H1 (cell line): ENCODE measurements around the gene MAPK4. TPM values are rescaled to one million over a fixed set of nuclear protein-coding genes. Genes with fewer than 3 reads are reported as not detected.

Experiments used
- CTCF ChIA-PET: fragments of 300-600 bp; sonication (Branson Sonifier 250); formaldehyde crosslinking; loops from one replicate; lab custom pipeline; 2021; ENCODE audit not compliant: partially characterized antibody; lab: Charles Lee
- POLR2A ChIA-PET: fragments of 300-600 bp; sonication (Branson Sonifier 250); formaldehyde crosslinking; loops from one replicate; lab custom pipeline; 2021; ENCODE audit warnings: inconsistent platforms; ENCODE audit not compliant: partially characterized antibody; lab: Charles Lee
- DNase-seq, 2 experiments: peaks; one replicate each; pipeline versions ENCODE4 v3.0.0 to v3.0.0-alpha.2; 2010 to 2022; ENCODE audit warnings: low spot score in 2 of 2, low read depth in 1 of 2, mixed read lengths in 1 of 2
- FAIRE-seq: peaks from 2 replicates; lab custom pipeline; 2011; peaks lifted over from hg19 to GRCh38; lab: Jason Lieb, UNC
- H2AFZ ChIP-seq: 2 replicates; pipeline ENCODE4 v1.8.1; 2012; ENCODE audit warnings: low read length, inconsistent platforms
- H2AK5ac ChIP-seq: 2 replicates; pipeline ENCODE4 v1.6.1; 2013; ENCODE audit warnings: low read depth, low read length
- H2BK120ac ChIP-seq: replicated peaks from 2 replicates; pipeline ENCODE3; 2013; ENCODE audit warnings: low read depth, low read length, inconsistent platforms
- H2BK12ac ChIP-seq: 2 replicates; pipeline ENCODE4 v1.6.1; 2013; ENCODE audit warnings: low read depth, low read length
- H2BK15ac ChIP-seq: 2 replicates; pipeline ENCODE4 v1.6.1; 2013; ENCODE audit warnings: low read length
- H2BK20ac ChIP-seq: 2 replicates; pipeline ENCODE4 v1.6.1; 2013; ENCODE audit warnings: low read length
- H2BK5ac ChIP-seq: 2 replicates; pipeline ENCODE4 v1.6.1; 2013; ENCODE audit warnings: low read depth, low read length
- H3K14ac ChIP-seq: 2 replicates; pipeline ENCODE4 v1.6.1; 2013; ENCODE audit warnings: inconsistent platforms; ENCODE audit not compliant: insufficient read length
- H3K18ac ChIP-seq: 2 replicates; pipeline ENCODE4 v1.6.1; 2013; ENCODE audit warnings: low read length; ENCODE audit errors: extremely low read depth
- H3K23ac ChIP-seq: 2 replicates; pipeline ENCODE4 v1.6.1; 2013; ENCODE audit warnings: inconsistent platforms; ENCODE audit not compliant: insufficient read length
- H3K23me2 ChIP-seq: 2 replicates; pipeline ENCODE4 v1.6.1; 2013; ENCODE audit warnings: low read depth, low read length
- H3K27ac ChIP-seq: 2 replicates; pipeline ENCODE4 v1.6.1; 2011; ENCODE audit warnings: low read depth, low read length, inconsistent platforms
- H3K27me3 ChIP-seq, 4 experiments: replicated peaks in 1 of 4; 1 replicate in 1 of 4; 2 replicates in 3 of 4; pipeline versions ENCODE4 v1.6.1 to v1.8.1; 2011 to 2013; ENCODE audit warnings: low read length in 3 of 4, mild to moderate bottlenecking in 3 of 4, inconsistent platforms in 2 of 4, mixed read lengths in 2 of 4, moderate library complexity in 1 of 4; ENCODE audit not compliant: control insufficient read depth in 3 of 4, insufficient read depth in 3 of 4; ENCODE audit errors: extremely low read depth in 1 of 4
- H3K36me3 ChIP-seq, 4 experiments: 2 replicates each; pipeline versions ENCODE4 v1.6.1 to v1.8.1; 2011 to 2013; ENCODE audit warnings: mild to moderate bottlenecking in 4 of 4, low read length in 3 of 4, moderate library complexity in 2 of 4, control low read depth in 1 of 4, inconsistent platforms in 1 of 4; ENCODE audit not compliant: insufficient read depth in 4 of 4, control insufficient read depth in 2 of 4
- H3K4ac ChIP-seq: replicated peaks from 2 replicates; pipeline ENCODE3; 2013; ENCODE audit warnings: low read length, low read depth, mixed read lengths, inconsistent platforms; ENCODE audit not compliant: insufficient read length
- H3K4me1 ChIP-seq, 4 experiments: replicated peaks in 1 of 4; 1 replicate in 1 of 4; 2 replicates in 3 of 4; pipeline versions ENCODE4 v1.6.1 to v1.8.1; 2011 to 2013; ENCODE audit warnings: low read length in 3 of 4, inconsistent platforms in 2 of 4, mixed read lengths in 1 of 4; ENCODE audit not compliant: insufficient read depth in 4 of 4, control insufficient read depth in 3 of 4
- H3K4me2 ChIP-seq, 2 experiments: 2 replicates each; pipeline versions ENCODE4 v1.6.1 to v1.8.1; 2011 to 2013; ENCODE audit warnings: low read depth in 2 of 2, low read length in 2 of 2, control low read depth in 1 of 2, inconsistent platforms in 1 of 2, mild to moderate bottlenecking in 1 of 2; ENCODE audit not compliant: insufficient read depth in 1 of 2
- H3K4me3 ChIP-seq, 4 experiments: fragments of 200-600, 300-600 bp in 1 of 4; sonication (generic), shearing (Covaris generic), sonication (Bioruptor Twin) in 1 of 4; 2 replicates each; pipeline versions ENCODE4 v1.5.1 to v1.8.1; 2011 to 2016; ENCODE audit warnings: low read length in 4 of 4, low read depth in 3 of 4, control low read depth in 2 of 4, inconsistent platforms in 2 of 4, mild to moderate bottlenecking in 2 of 4, mixed read lengths in 1 of 4, moderate library complexity in 1 of 4; ENCODE audit not compliant: insufficient read depth in 2 of 4; ENCODE audit errors: extremely low read depth in 1 of 4
- H3K56ac ChIP-seq: replicated peaks from 2 replicates; pipeline ENCODE3; 2013; ENCODE audit warnings: low read depth, mild to moderate bottlenecking, mixed read lengths, low read length, inconsistent platforms; ENCODE audit not compliant: insufficient read length
- H3K79me1 ChIP-seq: 2 replicates; pipeline ENCODE4 v1.6.1; 2013; ENCODE audit warnings: low read depth, low read length, control low read depth
- H3K79me2 ChIP-seq, 2 experiments: 2 replicates each; pipeline versions ENCODE4 v1.6.1 to v1.8.1; 2012 to 2013; ENCODE audit warnings: low read length in 2 of 2, mild to moderate bottlenecking in 2 of 2, inconsistent platforms in 1 of 2; ENCODE audit not compliant: insufficient read depth in 2 of 2, control insufficient read depth in 1 of 2
- H3K9ac ChIP-seq, 4 experiments: replicated peaks in 1 of 4; 1 replicate in 1 of 4; 2 replicates in 3 of 4; pipeline versions ENCODE4 v1.6.1 to v1.8.1; 2011 to 2013; ENCODE audit warnings: low read depth in 3 of 4, low read length in 3 of 4, control low read depth in 2 of 4, mild to moderate bottlenecking in 2 of 4, moderate library complexity in 2 of 4, inconsistent platforms in 1 of 4; ENCODE audit errors: extremely low read depth in 1 of 4
- H3K9me3 ChIP-seq, 2 experiments: 2 replicates each; pipeline versions ENCODE4 v1.6.1 to v1.8.1; 2012 to 2013; ENCODE audit warnings: mild to moderate bottlenecking in 2 of 2, moderate library complexity in 2 of 2, control low read depth in 1 of 2, inconsistent platforms in 1 of 2, low read depth in 1 of 2, low read length in 1 of 2, mixed read lengths in 1 of 2; ENCODE audit not compliant: insufficient read depth in 2 of 2
- H4K20me1 ChIP-seq, 2 experiments: replicated peaks in 1 of 2; 2 replicates each; pipeline versions ENCODE3 to v1.8.1; 2011 to 2013; ENCODE audit warnings: inconsistent platforms in 2 of 2, low read length in 2 of 2, mild to moderate bottlenecking in 1 of 2; ENCODE audit not compliant: insufficient read depth in 2 of 2, control insufficient read depth in 1 of 2
- H4K5ac ChIP-seq: 2 replicates; pipeline ENCODE4 v1.6.1; 2013; ENCODE audit warnings: low read length, low read depth, mixed read lengths, inconsistent platforms; ENCODE audit not compliant: insufficient read length
- H4K8ac ChIP-seq: 2 replicates; pipeline ENCODE4 v1.8.0; 2013; ENCODE audit warnings: mild to moderate bottlenecking, moderate library complexity, low read length, inconsistent platforms; ENCODE audit not compliant: insufficient read depth; ENCODE audit errors: extremely low read depth
- H4K91ac ChIP-seq: replicated peaks from 2 replicates; pipeline ENCODE3; 2013; ENCODE audit warnings: low read length, mixed read lengths, inconsistent platforms; ENCODE audit not compliant: insufficient read length
- CREB1 ChIP-seq: IDR thresholded peaks from 2 replicates; pipeline ENCODE4 v1.6.1; 2012; ENCODE audit warnings: inconsistent platforms
- FOSL1 ChIP-seq: IDR thresholded peaks from 2 replicates; pipeline ENCODE4 v1.6.1; 2011; ENCODE audit warnings: mild to moderate bottlenecking, low read depth, low read length, moderate library complexity; ENCODE audit not compliant: insufficient read depth
- MAFK ChIP-seq: IDR thresholded peaks from 2 replicates; pipeline ENCODE4 v1.6.1; 2012; ENCODE audit warnings: low read depth, mild to moderate bottlenecking, improper control_type of control experiment, low read length
- POLR2AphosphoS5 ChIP-seq: IDR thresholded peaks from 2 replicates; pipeline ENCODE4 v1.6.1; 2011; ENCODE audit warnings: low read depth, low read length
- POU5F1 ChIP-seq: IDR thresholded peaks from 2 replicates; pipeline ENCODE4 v1.6.1; 2011; ENCODE audit warnings: low read depth, mild to moderate bottlenecking, low read length, moderate library complexity
- RFX5 ChIP-seq: IDR thresholded peaks from 2 replicates; pipeline ENCODE4 v1.6.1; 2011; ENCODE audit warnings: low read depth, low read length, improper control_type of control experiment, borderline replicate concordance
- SIRT6 ChIP-seq: IDR thresholded peaks from one replicate; pipeline ENCODE4 v1.7.1; 2012; ENCODE audit warnings: low read length, inconsistent platforms
- WGBS, 2 experiments: shearing (Covaris generic) in 1 of 2; methylation state at CpG; one replicate each; pipeline versions ENCODE4 v1.1.6 to v1.1.7; 2013 to 2015; ENCODE audit warnings: low lambda C conversion rate in 2 of 2, mixed read lengths in 2 of 2, inconsistent platforms in 1 of 2, low coverage in 1 of 2, missing lambda C conversion rate in 1 of 2; ENCODE audit not compliant: insufficient replicate concordance in 2 of 2, insufficient coverage in 1 of 2, insufficient read length in 1 of 2; ENCODE audit errors: extremely low coverage in 1 of 2, missing lambda C conversion rate in 1 of 2; 5-methylcytosine and 5-hydroxymethylcytosine counted together
- polyA plus RNA-seq, 7 experiments: library from polyadenylated mRNA; depleted of rRNA in 3 of 7; stranded (reverse) in 5 of 7; unstranded in 2 of 7; fragments of >200 nt in 5 of 7; fragments of 200-250 nt in 2 of 7; gene quantifications; 1 replicate in 5 of 7; 2 replicates in 1 of 7; 4 replicates in 1 of 7; pipeline versions ENCODE4 v1.2.1 to v1.2.3, GENCODE V29; 2011 to 2013; ENCODE audit warnings: missing spikeins in 2 of 7, mixed read lengths in 2 of 7
- total RNA-seq: library from RNA; stranded (reverse); fragmentation: NEBNext Ultra II Directional; extraction: Animal tissue kit (Norgen Biotek cat#: 25700); gene quantifications from 2 replicates; pipeline ENCODE4 v1.2.1, GENCODE V29; 2021
- TF ChIP-seq, protein P1 (sequence below), 3 experiments: IDR thresholded peaks; 1 replicate in 2 of 3; 2 replicates in 1 of 3; pipeline versions ENCODE4 v1.5.1 to v1.6.1; 2011; ENCODE audit warnings: low read length in 3 of 3, mild to moderate bottlenecking in 3 of 3, inconsistent platforms in 2 of 3, low read depth in 1 of 3, moderate library complexity in 1 of 3; ENCODE audit not compliant: insufficient read depth in 1 of 3; ENCODE audit errors: control extremely low read depth in 1 of 3
- TF ChIP-seq, protein P2 (sequence below): IDR thresholded peaks from 2 replicates; pipeline ENCODE4 v1.6.1; 2011; ENCODE audit warnings: low read length, improper control_type of control experiment

Gene MAPK4
- total and polyA plus RNA-seq, 2 of the 8 experiments (the other 6 are each of a cell fraction or from before 2014, with no cell fraction given), result 3.2 to 3.7 TPM

DNA sequence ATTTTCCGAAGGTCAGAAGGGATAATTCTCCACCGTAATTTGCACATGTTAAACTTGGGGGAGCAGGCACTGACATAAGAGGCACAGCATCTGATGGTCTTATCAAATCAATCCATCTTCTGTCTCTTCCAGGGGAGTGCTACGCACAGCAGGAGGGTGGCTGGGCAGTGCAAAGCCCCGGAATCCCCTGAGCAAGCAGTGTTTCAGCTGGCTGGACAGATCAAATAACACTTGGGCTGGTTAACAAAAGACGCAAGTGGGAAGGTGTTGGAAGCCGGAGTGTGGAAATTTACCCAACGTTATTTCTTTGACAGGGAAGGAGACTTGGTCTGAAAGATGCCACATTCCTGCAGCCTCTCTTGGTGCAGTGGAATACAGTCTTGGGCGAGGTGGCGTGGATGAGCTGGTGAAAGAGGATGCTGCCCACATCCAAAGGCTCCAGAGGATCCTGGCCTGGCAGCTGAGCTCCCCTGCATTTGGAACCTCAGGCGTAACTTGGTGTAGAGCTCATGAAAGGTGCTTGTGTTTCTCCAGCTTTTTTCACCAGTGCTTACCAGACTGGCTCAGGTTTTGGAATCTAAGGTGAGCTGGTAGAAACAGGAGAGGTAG, 103.0 kb downstream of the MAPK4 start:
- no peak overlapping the region for H4K91ac ChIP-seq
- H3K9me3 ChIP-seq, result peaks cover 7 to 8% of the 10 kb centered on the region in 2 experiments; a peak in 2 of 4 replicates
- H4K5ac ChIP-seq, result no peak overlapping the region
- POLR2A ChIA-PET, result interaction anchor here (1.1 kb wide), 1 partner anchor 9 kb away, joined by 3 read pairs; no protein-coding TSS in a partner anchor
- no peak overlapping the region for H2AK5ac ChIP-seq
- no peaks in the 10 kb centered on the region for H4K20me1 ChIP-seq
- TF ChIP-seq RFX5 (no peak), POU5F1 (no peak), SIRT6 (no peak), POLR2AphosphoS5 (no peak), MAFK (no peak), FOSL1 (no peak), CREB1 (no peak)
- TF ChIP-seq, protein P1, sequence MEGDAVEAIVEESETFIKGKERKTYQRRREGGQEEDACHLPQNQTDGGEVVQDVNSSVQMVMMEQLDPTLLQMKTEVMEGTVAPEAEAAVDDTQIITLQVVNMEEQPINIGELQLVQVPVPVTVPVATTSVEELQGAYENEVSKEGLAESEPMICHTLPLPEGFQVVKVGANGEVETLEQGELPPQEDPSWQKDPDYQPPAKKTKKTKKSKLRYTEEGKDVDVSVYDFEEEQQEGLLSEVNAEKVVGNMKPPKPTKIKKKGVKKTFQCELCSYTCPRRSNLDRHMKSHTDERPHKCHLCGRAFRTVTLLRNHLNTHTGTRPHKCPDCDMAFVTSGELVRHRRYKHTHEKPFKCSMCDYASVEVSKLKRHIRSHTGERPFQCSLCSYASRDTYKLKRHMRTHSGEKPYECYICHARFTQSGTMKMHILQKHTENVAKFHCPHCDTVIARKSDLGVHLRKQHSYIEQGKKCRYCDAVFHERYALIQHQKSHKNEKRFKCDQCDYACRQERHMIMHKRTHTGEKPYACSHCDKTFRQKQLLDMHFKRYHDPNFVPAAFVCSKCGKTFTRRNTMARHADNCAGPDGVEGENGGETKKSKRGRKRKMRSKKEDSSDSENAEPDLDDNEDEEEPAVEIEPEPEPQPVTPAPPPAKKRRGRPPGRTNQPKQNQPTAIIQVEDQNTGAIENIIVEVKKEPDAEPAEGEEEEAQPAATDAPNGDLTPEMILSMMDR (IDR thresholded peaks at IDR 0.05; ENCODE audit: control extremely low read depth in 1 of 3, insufficient read depth in 1 of 3, low read depth in 1 of 3, low read length in 3 of 3), result no peak
- TF ChIP-seq, protein P2, sequence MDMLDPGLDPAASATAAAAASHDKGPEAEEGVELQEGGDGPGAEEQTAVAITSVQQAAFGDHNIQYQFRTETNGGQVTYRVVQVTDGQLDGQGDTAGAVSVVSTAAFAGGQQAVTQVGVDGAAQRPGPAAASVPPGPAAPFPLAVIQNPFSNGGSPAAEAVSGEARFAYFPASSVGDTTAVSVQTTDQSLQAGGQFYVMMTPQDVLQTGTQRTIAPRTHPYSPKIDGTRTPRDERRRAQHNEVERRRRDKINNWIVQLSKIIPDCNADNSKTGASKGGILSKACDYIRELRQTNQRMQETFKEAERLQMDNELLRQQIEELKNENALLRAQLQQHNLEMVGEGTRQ, result no peak
- no peak overlapping the region for H3K14ac ChIP-seq
- 91% methylated on average over 10 of the region's 10 CpGs; no CpG with 5 or more reads in 1 of the 2 experiments for WGBS, 2 experiments
- no peak overlapping the region for H2BK5ac ChIP-seq
- no peak overlapping the region for H3K4ac ChIP-seq
- no peak overlapping the region for H3K23ac ChIP-seq
- H4K8ac ChIP-seq, result no peak overlapping the region
- H3K18ac ChIP-seq, result no peak overlapping the region
- no peak overlapping the region for H3K4me3 ChIP-seq
- H3K4me2 ChIP-seq, result no peak overlapping the region
- no peak overlapping the region for H2BK12ac ChIP-seq
- no peak overlapping the region for H2BK120ac ChIP-seq
- no peaks in the 10 kb centered on the region for H3K23me2 ChIP-seq
- H2BK15ac ChIP-seq, result no peak overlapping the region
- FAIRE-seq (no peak), DNase-seq (no peak)
- no peaks in the 10 kb centered on the region for H3K27me3 ChIP-seq
- H3K79me2 ChIP-seq, result no peaks in the 10 kb centered on the region
- H3K79me1 ChIP-seq, result no peaks in the 10 kb centered on the region
- peaks cover 0 to 3% (median 0%) of the 10 kb centered on the region in 4 experiments; a peak in 1 of 7 replicates for H3K4me1 ChIP-seq
- H3K36me3 ChIP-seq, result no peaks in the 10 kb centered on the region; a peak in 1 of 8 replicates
- H3K56ac ChIP-seq, result no peak overlapping the region
- CTCF ChIA-PET, result interaction anchor here (0.6 to 4.0 kb wide), 39 partner anchors 10 to 360 kb away, joined by 3 to 32 read pairs (median 4); no protein-coding TSS in a partner anchor
- no peak overlapping the region for H3K27ac ChIP-seq
- H2AFZ ChIP-seq, result no peak overlapping the region
- H2BK20ac ChIP-seq, result no peak overlapping the region
- H3K9ac ChIP-seq, result no peak overlapping the region
